GM12878 (cell line): ENCODE results near the gene TBC1D1. TPM values are rescaled to one million over a fixed set of nuclear protein-coding genes. Genes with fewer than 3 reads are reported as not detected.
A peak's percentile ranks its signal among the peaks of the same experiment; 100 is the strongest.

Experiments
- ATAC-seq: fragments of 200-7000 bp; cut with Tn5 transposase; 3 replicates; pipeline ENCODE4 v1.9.1; 2020; ENCODE audit warnings: mild to moderate bottlenecking, moderate library complexity
- BruUV-seq: library from RNA; stranded (reverse); fragments of 400-500 nt; replicated peaks from 2 replicates; lab custom pipeline; 2021; lab: Mats Ljungman, UMichigan
- CTCF ChIA-PET: fragments of 300-600 bp; sonication (Branson Sonifier 250); formaldehyde crosslinking; extraction: SDS; loops from one replicate; lab custom pipeline; 2021; ENCODE audit warnings: inconsistent platforms; lab: Yijun Ruan, JAX
- POLR2A ChIA-PET: fragments of 350-600 bp; formaldehyde crosslinking; extraction: SDS; loops from one replicate; lab custom pipeline; 2021; ENCODE audit warnings: inconsistent platforms; lab: Charles Lee
- RAD21 ChIA-PET: fragments of 300-600 bp; sonication (Branson Sonifier 250); formaldehyde crosslinking; loops from one replicate; lab custom pipeline; 2023; ENCODE audit warnings: antibody characterized with exemption; ENCODE audit not compliant: unreplicated experiment; lab: Charles Lee
- SMC1A ChIA-PET: fragments of 300-600 bp; sonication (Branson Sonifier 250); formaldehyde crosslinking; loops from one replicate; lab custom pipeline; 2023; ENCODE audit not compliant: unreplicated experiment, uncharacterized antibody; lab: Charles Lee
- DNase-seq: peaks from one replicate; pipeline ENCODE4 v3.0.0-alpha.2; 2011; ENCODE audit warnings: low read depth, low spot score
- FAIRE-seq: peaks from 3 replicates; lab custom pipeline; 2011; peaks lifted over from hg19 to GRCh38; lab: Jason Lieb, UNC
- H2AFZ ChIP-seq: 2 replicates; pipeline ENCODE4 v1.6.0; 2011; ENCODE audit warnings: low read depth, low read length, control low read depth; ENCODE audit not compliant: control insufficient read depth
- H3K27ac ChIP-seq: 2 replicates; pipeline ENCODE4 v1.5.1; 2011; ENCODE audit warnings: control low read depth; ENCODE audit not compliant: control insufficient read depth, insufficient read depth
- H3K27me3 ChIP-seq, 2 experiments: replicated peaks in 1 of 2; 2 replicates each; pipeline versions ENCODE4 v1.6.0 to v1.6.1; 2011; ENCODE audit warnings: low read length in 1 of 2; ENCODE audit not compliant: control insufficient read depth in 2 of 2, insufficient read depth in 2 of 2
- H3K36me3 ChIP-seq, 2 experiments: 2 replicates each; pipeline ENCODE4 v1.5.1; 2011; ENCODE audit warnings: low read length in 1 of 2; ENCODE audit not compliant: control insufficient read depth in 2 of 2, insufficient read depth in 2 of 2
- H3K4me1 ChIP-seq: 2 replicates; pipeline ENCODE4 v1.6.1; 2011; ENCODE audit warnings: mild to moderate bottlenecking, low read length, moderate library complexity, mixed read lengths; ENCODE audit not compliant: control insufficient read depth, insufficient read depth
- H3K4me2 ChIP-seq: 2 replicates; pipeline ENCODE4 v1.6.0; 2011; ENCODE audit warnings: control low read depth; ENCODE audit not compliant: control insufficient read depth, insufficient read depth
- H3K4me3 ChIP-seq: fragments of 200-600 bp; sonication (generic); 2 replicates; pipeline ENCODE4 v1.5.1; 2016
- H3K79me2 ChIP-seq: 2 replicates; pipeline ENCODE4 v1.6.0; 2011; ENCODE audit warnings: low read length; ENCODE audit not compliant: control insufficient read depth, insufficient read depth
- H3K9ac ChIP-seq: 2 replicates; pipeline ENCODE4 v1.8.0; 2011; ENCODE audit warnings: low read length, control low read depth, mixed read lengths; ENCODE audit not compliant: control insufficient read depth, insufficient read depth
- H3K9me3 ChIP-seq: replicated peaks from 3 replicates; pipeline ENCODE4 v1.5.1; 2011; ENCODE audit warnings: mild to moderate bottlenecking, low read length; ENCODE audit not compliant: control insufficient read depth, insufficient read depth
- H4K20me1 ChIP-seq: 2 replicates; pipeline ENCODE4 v1.6.0; 2011; ENCODE audit not compliant: control insufficient read depth, insufficient read depth
- PAX8 ChIP-seq: fragments of 450-650 bp; IDR thresholded peaks from 2 replicates; pipeline ENCODE4 v1.6.1; 2017; ENCODE audit warnings: mild to moderate bottlenecking, moderate library complexity
- ZBTB40 ChIP-seq: fragments of 450-650 bp; IDR thresholded peaks from 2 replicates; pipeline ENCODE4 v1.6.1; 2016; ENCODE audit warnings: mild to moderate bottlenecking, moderate library complexity, borderline replicate concordance
- WGBS: methylation state at CpG from one replicate; pipeline ENCODE4 v1.1.6; 2016; ENCODE audit warnings: low lambda C conversion rate; ENCODE audit not compliant: insufficient replicate concordance, insufficient coverage; ENCODE audit errors: missing lambda C conversion rate; 5-methylcytosine and 5-hydroxymethylcytosine counted together
- in situ Hi-C: fragments of 300-500 bp; cut with MboI; formaldehyde crosslinking; loops from 9 replicates; pipeline ENCODE4 v1.14.3; 2018; ENCODE audit warnings: mixed read lengths
- intact Hi-C: fragments of 100-400 bp; cut with micrococcal nuclease; formaldehyde crosslinking; loops from one replicate; pipeline ENCODE4 v1.14.2; 2022; ENCODE audit not compliant: unreplicated experiment
- polyA plus RNA-seq, 11 experiments: library from polyadenylated mRNA; depleted of rRNA in 4 of 11; unstranded in 6 of 11; stranded (reverse) in 5 of 11; fragments of >200 nt; fragmentation: Nextera tagmentation in 4 of 11; fragmentation: Illumina TruSeq in 1 of 11; extraction: Ambion mirVana in 4 of 11; extraction: Trizol in 1 of 11; gene quantifications; 1 replicate in 1 of 11; 2 replicates in 10 of 11; pipeline versions ENCODE4 v1.2.1 to v1.2.3, GENCODE V29; 2011 to 2016; ENCODE audit warnings: inconsistent platforms in 2 of 11, missing spikeins in 2 of 11, low read depth in 1 of 11
- total RNA-seq, 4 experiments: library from RNA; depleted of rRNA in 3 of 4; stranded (reverse); fragments of >200 nt in 3 of 4; fragmentation: Illumina TruSeq in 1 of 4; extraction: Trizol in 1 of 4; gene quantifications; 2 replicates each; pipeline versions ENCODE4 v1.2.1 to v1.2.3, GENCODE V29; 2013 to 2021
- TF ChIP-seq, protein P1 (sequence below): fragments of 450-650 bp; IDR thresholded peaks from 2 replicates; pipeline ENCODE4 v1.6.1; 2017; ENCODE audit warnings: mild to moderate bottlenecking, low read depth, inconsistent platforms; ENCODE audit not compliant: poor library complexity, severe bottlenecking

The TBC1D1 gene
- total and polyA plus RNA-seq, 10 of the 15 experiments (the other 5 are each of a cell fraction or from before 2014, with no cell fraction given): 5.3 to 102 (median 57.8) TPM

- TF ChIP-seq PAX8 (no peak), ZBTB40 (0 out of 2 replicates have a peak, but pooled peaks have one; percentile 23)
- TF ChIP-seq, protein P1, sequence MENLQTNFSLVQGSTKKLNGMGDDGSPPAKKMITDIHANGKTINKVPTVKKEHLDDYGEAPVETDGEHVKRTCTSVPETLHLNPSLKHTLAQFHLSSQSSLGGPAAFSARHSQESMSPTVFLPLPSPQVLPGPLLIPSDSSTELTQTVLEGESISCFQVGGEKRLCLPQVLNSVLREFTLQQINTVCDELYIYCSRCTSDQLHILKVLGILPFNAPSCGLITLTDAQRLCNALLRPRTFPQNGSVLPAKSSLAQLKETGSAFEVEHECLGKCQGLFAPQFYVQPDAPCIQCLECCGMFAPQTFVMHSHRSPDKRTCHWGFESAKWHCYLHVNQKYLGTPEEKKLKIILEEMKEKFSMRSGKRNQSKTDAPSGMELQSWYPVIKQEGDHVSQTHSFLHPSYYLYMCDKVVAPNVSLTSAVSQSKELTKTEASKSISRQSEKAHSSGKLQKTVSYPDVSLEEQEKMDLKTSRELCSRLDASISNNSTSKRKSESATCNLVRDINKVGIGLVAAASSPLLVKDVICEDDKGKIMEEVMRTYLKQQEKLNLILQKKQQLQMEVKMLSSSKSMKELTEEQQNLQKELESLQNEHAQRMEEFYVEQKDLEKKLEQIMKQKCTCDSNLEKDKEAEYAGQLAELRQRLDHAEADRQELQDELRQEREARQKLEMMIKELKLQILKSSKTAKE: no peak
- no peak overlapping the region for H3K9ac ChIP-seq
- DNase-seq (no peak), ATAC-seq (peak; percentile 84), FAIRE-seq (no peak)
- H3K4me2 ChIP-seq: no peak overlapping the region
- POLR2A ChIA-PET: no interaction called here
- no peak overlapping the region for H3K27ac ChIP-seq
- SMC1A ChIA-PET: interaction anchor here (0.9 to 1.0 kb wide), 2 partner anchors 20 to 270 kb away, joined by 3 to 4 read pairs; no protein-coding TSS in a partner anchor
- no peak overlapping the region for H2AFZ ChIP-seq
- CTCF ChIA-PET: interaction anchor here (1.2 kb wide), 1 partner anchor 163 kb away, joined by 3 read pairs; no protein-coding TSS in a partner anchor
- BruUV-seq: no TSS peak
- RAD21 ChIA-PET: no interaction called here
- H3K36me3 ChIP-seq: no peaks in the 10 kb centered on the region; a peak in 2 of 4 replicates
- 46% methylated on average over 1 of the region's 1 CpG for WGBS
- no peak overlapping the region for H3K4me3 ChIP-seq
- H3K4me1 ChIP-seq: no peaks in the 10 kb centered on the region; the same call in 1 of the 2 replicates
- H4K20me1 ChIP-seq: no peaks in the 10 kb centered on the region
- intact Hi-C loops: no loop called here
- H3K79me2 ChIP-seq: no peaks in the 10 kb centered on the region
- in situ Hi-C loops: no loop called here
- no peaks in the 10 kb centered on the region for H3K9me3 ChIP-seq
- no peaks in the 10 kb centered on the region for H3K27me3 ChIP-seq
Measured at GRCh38 chr4:37872310-37872988, 18.4 kb upstream of the TBC1D1 start.
